NCI-H748 (cell line): Measurements from ENCODE around the gene TASP1.

Experiments used
- DNase-seq: peaks from one replicate; lab custom pipeline; 2025; ENCODE audit not compliant: unreplicated experiment; lab: John Stamatoyannopoulos, UW

Gene TASP1

DNA sequence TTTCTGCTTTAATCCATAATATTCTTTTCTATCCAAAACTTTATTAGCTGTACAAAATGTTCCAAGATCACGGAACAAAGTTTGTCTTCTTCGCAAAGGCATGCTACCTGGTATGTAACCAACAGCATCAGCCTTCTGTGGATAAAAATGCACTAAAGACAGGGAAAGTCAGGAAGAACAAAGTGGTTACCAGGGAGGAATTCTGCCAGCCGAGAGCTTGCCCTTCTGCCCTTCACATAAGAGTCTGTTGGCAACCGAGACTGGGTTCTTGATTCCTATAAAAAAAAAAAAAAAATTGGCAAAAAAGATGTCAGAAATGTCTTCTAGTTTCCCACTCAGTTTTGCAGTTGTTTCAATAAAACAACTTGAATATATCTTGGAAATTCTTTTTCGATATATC is 58.0 kb downstream of the TASP1 start:
- no peak for DNase-seq

DNA sequence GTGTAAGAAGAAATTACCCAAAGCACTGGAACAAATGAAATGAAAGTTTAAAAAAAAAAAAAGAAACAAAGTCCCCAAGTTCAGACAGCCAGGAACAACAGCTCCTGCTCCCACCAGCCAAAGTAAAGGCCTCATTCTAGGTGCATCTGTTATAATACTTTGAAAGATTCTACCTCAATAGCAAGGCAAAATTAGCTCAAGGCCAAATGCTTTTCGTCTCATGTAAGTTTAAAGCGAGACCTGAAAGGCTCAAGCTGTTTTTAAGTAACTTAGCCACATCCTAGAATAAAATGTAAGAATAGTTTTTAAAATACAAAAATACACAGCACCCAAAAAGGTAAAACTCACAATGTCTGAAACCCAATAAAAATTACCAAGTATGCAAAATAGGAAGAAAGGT is 64.7 kb downstream of the TASP1 start:
- DNase-seq, result no peak

DNA sequence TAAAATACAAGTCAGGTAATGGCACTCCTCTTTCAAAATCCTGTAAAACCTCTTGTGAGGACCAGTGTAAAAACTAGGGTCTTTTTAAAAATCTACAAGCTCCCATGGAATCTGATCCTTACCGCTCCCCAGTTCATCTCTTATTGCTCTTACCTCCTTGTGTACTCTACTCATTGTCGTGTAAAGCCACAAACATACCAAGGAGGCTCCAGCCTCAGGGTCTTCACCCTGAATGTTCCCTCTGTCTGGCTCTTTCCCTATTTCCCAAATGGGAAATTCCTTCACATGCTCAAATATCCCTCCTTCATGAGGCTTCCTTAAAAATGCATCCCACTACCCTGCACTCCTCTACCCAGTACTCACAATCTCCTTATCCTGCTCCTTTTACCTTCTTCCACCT is 67.1 kb downstream of the TASP1 start:
- no peak for DNase-seq

DNA sequence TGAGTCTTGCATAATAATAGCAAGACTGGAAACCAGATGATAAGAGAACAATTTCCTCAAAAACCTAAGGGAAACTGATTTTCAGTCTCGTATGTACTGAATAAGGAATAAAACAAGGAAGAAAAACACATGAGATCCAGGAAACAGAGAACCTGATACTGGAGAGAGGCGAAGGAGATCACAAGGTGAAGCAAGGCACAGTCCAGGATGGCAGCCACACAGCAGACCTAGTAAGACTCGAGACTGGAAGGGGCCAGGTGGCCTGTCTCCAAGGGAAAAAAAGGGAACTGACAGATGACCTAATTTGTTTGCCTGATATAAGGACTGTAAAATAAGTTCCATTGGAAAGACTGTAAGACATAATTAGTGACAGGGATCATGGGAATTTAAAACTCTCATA is 71.1 kb downstream of the TASP1 start:
- no peak for DNase-seq

DNA sequence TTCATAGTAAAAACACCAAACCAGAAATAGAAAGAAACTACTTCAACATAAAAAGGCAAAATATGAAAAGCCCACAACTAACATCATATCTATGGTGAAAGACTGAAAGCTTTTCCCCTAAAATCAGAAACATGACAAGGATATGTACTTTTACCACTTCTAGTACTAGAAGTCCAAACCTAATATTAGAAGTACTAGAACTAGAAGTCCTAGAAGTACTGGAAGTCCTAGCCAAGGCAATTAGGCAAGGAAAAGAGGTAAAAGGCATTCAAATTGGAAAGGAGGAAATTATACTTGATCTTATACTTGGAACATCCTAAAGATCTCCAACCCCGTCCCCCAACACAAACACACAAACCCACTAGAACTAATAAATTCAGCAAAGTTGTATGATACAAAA is 74.9 kb downstream of the TASP1 start:
- no peak for DNase-seq

DNA sequence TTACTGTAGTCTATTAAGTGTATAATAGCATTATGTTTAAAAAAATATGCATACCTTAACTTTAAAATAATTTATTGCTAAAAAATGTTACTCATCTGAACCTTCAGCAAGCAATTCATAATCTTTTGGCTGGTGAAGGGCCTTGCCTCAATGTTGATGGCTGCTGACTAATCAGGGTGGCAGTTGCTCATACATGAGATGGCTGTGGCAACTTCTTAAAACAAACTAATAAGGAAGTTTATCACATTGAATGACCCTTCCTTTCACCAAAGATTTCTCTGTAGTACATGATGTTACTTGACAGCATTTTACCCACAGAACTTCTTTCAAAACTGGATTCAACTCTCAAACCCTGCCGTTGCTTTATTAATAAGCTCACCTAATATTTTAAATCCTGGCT is 84.0 kb downstream of the TASP1 start:
- DNase-seq, result no peak

DNA sequence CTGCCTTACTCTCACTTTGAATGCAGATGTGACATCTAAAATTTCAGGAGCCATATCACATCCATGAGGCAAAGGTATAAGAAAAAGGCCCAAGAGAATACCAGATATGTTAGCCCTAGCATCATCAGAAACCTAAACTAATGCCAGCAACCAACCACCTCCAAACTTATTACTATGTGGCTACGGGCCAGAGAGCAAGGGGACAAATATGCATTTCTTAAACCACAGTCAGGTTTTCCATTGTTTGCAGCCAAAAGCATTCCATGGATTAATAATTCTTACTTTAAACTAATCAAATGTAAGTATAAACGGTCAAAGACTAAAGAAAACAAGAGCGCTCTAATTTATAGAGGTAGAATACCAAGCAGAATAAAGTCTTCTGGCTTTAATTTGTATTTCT is 84.7 kb downstream of the TASP1 start:
- no peak for DNase-seq

DNA sequence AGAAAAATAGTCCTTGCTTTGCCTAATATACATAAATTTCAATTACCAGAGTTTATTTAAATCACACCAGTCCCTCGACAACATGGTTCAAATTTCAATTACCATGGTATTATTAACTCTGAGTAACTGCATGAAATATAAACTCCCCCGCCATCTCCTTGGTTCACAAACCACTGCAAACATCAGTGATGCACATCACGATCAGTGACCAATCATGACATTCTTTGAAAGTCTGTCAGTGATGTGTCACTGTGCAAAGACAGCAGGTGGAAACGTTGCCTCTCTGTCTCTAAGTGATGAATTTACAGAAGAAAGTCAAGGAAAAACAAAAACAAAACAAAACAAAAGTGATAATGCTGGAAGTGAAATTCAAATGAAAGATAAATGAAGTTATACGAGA is 86.7 kb downstream of the TASP1 start:
- DNase-seq, result no peak

DNA sequence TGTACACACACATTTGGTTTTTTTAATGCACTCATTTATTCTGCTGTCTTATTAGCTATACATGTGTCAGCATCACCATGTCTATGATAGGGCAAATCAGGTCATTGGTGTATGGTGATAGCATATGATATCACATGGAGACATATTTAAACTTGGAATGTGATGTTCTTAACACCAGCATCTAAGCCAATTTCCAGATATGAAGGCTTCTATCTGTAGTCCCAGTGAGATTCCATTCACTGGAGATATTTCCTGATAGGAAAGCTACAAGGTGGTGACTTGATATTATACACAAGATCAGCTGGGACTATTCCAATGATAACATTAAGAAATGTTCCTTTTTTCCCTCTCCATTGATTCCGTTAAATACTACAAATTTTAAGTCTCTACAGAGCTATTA is 89.3 kb downstream of the TASP1 start:
- no peak for DNase-seq

DNA sequence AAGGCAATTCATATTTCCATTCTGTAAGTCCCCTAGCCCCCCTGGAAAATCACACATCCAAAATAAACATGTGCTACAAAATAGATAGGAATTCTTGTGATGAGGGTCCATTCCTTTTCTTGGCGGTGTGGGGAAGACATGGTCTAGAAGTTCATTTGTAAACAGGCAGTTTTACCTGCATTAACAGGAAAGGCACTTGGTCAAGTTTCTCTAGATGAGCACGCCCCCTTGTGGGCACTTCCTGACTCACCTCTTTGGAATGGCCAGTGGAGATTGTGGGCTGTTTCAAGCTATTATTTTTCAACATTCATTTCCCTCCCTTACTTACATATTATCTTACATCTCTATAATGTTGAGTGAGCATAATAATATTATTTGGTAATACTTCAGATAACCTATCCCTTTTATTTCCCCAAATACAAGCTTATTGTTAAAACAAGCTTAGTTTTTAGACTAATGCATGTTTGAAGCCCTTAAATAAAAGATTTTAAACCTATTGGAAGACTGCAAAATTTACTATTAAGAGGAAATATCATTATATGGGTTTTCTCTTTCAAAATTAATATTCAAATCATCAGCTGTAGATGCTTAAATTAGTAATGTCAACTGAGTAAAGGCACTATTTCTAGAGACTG is 92.1 kb downstream of the TASP1 start:
- DNase-seq, result peak; percentile 84

DNA sequence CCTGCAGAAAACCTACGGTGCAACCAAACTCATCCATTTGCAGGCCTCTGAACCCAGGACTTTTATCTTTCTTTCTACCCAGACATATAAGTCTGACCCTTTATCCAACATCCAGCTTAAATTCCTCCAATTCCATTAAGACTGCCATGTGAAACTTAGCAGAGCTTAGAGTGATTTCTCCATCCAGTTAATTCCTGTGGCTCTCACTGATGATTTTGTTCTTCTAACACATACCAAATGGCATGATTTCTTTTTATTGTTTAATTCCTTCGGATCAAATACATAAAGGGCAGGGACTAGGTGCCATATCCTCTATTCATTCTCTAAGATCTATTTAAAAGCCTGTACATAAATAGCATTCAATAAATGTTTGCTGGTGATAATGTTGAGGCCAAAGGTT is 92.9 kb downstream of the TASP1 start:
- no peak for DNase-seq

DNA sequence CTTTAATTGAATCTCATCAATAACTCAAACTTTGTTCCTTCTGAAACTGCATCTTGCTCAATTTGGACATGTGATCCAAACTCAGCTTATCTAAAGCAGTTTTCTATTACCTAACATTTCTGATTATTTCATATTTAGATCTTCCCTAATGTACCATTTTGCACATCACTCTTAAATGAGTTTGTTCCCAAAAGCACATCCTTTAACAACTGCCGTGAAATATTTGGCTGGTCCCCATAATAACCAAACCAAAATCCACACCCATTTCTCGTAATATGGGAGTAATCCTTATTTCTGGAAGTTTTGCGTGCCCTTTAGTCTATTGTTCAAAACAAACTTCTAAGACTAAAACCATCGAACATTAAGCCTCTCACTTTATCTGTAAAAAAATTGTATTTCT is 94.9 kb downstream of the TASP1 start:
- DNase-seq, result no peak

DNA sequence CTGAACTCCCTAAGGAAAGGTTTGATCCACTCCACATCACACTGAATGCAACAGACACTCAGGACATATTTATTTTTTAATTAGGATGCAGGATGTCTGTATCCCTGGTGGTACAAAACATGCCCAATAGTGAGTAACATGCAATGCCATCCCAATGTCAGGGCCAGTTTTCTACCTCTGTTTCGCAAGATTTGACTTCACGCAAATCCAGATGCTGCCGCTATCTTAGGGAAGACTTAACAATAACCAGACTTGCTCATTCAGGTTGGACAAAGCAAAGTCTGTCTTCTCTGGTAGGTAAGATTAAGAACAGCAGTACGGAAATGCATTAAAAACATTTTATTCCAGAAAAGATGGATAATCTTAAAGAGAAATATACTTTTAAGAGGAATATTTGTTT is 103.1 kb downstream of the TASP1 start:
- no peak for DNase-seq

DNA sequence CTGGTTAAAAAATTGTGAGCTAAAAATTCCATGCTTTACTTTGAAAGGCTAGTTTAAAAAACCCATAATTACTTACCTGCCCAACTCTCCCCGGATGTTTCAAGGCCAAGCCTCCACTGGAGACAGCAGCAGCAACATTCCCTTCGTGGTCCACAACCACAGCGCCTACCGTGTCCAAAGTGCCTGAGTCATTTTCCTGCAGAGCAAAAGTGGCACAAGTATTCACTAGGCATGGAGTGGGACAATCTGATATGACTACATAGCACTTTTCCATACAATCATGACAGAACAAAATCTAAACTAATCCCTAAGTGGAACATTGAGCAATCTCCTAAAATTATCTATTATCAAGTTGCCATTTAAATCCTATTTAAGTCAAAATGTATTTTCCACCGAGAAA is 104.8 kb downstream of the TASP1 start:
- no peak for DNase-seq

DNA sequence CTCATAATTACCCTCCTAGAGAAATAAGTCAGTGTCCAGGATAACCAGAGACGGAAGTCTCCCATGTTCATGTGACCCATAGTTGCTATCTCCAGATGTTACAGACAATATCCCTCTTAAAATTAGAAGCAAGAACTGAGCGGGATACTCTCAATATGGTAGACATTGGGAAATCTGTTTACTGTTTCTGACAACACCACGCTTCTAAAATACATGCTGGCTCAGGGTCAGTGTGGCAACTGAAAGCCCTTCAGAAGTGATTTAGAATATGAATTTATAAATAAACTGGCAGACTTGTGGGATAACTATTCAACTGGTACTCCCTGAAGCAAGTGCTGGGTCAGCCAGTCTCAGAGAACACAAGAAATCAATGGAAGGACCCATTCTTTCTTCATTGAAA is 108.6 kb downstream of the TASP1 start:
- no peak for DNase-seq

DNA sequence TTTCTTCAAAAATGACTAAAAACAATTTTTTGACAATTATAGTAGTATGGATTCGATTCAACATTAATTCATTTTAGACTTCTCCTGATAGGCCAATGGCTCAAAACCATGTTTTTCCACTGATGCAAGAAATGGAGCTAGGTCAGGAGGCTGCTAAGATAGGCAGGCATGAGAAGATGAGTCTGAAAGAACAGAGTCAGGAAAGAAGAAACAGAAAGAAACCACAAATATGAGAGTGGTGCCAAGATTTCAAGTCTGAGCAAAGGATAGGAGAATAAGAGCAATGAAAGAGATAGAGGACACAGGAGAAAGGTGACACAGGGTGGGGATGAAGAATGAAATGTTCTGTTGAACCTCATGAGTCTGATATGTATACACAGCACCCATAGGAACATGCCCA is 112.2 kb downstream of the TASP1 start:
- no peak for DNase-seq

DNA sequence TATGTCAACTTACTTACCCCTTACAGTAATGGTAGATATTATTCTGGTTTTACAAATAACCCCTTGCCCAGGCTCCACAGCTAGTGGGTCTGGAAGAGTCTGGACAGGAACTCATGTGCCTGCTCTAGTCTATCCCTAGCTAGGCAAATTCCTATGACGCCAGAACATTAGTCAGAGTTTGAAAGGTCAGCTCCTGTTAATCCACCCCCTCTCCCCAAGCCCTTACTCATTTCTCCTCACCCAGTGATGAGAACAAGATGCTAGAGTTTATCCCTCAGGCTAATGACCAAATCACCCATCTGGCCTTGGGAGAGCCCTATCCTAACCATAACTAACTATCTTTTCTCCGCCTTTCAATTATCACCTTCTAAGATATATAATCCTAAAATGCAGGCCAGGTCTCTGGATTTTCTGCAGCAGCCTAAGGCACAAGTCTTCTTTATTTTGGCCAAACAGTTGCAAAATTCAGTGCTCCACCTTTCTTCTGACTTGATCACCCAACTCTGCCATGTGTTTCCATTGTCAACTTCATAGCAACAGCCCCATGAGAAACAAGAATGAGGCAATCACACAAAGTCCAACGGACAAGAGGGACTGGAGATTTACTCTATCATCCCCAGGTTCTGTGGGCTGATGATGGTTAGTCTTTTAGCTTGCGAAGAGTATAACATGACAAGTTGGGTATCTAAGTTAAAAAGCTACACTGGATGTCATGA is 113.3 kb downstream of the TASP1 start:
- DNase-seq, result no peak

DNA sequence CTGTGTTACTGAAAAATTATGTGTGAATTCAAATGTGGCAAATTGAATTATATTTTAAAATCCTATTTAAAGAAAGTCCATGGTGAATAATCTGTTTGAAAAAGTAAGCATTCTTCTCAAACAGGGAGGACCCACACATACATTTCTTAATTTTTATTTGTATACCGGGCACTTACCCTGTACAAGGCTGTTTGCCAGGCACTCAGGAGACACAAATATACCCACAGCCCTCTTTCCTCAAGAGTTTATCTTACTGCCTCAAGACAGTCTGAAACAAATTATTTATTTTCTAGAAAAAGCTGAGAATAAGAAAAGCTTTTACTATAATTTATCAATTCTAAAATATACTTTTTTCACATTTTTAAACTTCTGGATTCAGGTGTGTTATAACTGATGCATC is 114.4 kb downstream of the TASP1 start:
- DNase-seq, result no peak

DNA sequence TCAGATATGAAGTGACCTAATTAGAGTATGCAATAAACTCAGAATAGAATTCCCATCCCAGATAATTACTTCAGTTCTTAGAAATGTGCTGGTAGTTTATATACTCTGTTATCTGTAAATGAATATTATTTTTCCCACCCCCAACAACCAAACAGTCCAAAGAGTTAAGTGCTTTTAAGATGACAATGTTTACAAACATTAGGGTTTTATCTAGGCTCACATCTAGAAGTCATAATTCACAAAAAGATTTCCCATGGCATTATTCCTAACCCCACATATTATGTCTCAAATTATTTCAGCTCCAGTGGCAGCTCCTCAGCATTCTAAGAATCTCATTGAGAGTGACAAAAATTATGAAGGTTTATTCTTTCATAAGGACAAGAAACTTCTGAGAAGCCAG is 120.9 kb downstream of the TASP1 start:
- no peak for DNase-seq

DNA sequence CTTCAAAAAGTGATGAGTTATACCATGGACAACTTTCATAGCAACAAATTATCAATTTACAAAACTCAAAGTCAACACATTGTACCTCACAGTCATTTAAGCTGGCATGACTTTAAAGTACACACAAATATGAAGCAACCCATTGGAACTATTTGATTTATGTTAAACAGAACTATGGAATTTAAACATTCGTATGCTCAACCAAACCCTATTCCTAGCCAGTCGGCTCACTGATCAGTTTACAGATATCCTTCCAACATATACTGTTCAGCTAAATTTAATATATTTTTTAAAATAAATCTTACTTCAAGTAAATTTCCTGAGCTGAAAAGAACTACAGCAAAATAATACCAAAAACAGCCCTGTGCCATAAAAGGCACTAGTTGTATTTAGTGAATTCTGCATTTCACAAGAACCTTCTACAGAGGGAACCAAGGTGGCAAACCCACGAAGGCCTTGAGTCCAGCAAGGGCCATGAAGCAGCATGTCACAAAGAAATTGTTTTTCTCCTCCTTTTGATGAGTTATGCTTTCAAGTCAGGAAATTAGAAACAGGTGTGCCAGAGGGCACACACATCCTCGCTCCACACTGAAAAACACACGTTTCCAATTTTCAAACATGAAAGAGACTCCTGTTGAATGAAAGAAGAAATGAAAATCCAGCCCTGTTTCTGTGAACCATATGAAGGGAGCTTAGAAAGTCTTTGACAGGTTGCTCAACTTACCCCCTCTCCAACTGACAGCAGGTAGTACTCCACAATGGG is 122.8 kb downstream of the TASP1 start:
- no peak for DNase-seq

DNA sequence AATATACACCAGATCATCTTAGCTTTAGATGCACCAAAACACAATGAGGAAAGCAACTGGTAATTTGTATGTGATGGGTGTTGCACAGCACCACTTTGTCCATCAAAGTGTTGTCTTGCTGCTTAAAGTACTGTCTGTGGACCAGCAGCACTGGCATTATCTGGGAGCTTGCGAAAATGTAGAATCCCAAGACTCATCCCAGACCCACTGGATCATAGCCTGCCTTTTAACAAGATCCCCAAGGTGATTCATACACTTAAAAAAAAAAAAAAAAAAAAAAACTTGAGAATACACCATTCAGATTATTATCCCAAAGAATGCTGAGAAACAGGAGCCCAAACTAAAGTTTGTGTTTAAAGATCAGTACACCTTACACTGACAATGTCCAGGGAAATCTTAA is 123.4 kb downstream of the TASP1 start:
- no peak for DNase-seq

DNA sequence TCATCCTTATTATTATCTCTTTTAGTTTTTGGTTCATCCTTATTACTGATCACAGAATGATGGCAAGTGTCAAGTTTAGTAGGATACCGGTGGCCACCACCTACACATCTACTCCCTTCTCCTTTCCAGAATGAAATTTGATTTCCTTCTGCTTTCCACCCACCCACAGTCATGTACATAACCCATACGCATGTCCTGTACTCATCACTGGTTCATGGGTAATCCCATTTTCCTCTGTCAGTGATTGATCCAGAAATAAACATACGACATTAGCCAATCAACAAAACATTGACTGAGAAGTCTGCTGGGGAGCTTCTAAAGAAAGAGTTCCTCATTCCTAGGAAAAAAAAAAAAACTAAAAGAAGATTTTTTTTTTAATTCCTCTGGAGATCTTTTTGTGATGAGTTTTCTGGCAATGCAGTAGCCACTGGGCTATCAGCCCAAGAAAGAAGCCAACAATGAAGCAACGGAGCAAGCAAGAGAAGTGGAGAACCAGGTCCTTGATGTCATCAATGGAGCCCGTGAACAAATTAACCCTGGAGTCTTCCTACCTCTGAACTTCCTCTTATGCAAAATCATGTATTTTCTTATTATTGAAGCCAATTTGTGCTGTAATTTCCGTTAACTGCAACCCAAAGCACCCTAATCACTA is 127.8 kb downstream of the TASP1 start:
- no peak for DNase-seq
